ENCODE results near the gene SLC47A1. TPM values are rescaled to one million over a fixed set of nuclear protein-coding genes. Genes with fewer than 3 reads are reported as not detected.

Gene SLC47A1
- total RNA-seq, 1 donor from 2014 or later = 12.9 TPM

GRCh38 chr17:19541445-19541844 is 7.8 kb downstream of the SLC47A1 start:
- H3K36me3 ChIP-seq = no peaks in the 10 kb centered on the region
- no peak overlapping the region for H3K27ac ChIP-seq (replicated peaks)
- TF ChIP-seq, protein P1, sequence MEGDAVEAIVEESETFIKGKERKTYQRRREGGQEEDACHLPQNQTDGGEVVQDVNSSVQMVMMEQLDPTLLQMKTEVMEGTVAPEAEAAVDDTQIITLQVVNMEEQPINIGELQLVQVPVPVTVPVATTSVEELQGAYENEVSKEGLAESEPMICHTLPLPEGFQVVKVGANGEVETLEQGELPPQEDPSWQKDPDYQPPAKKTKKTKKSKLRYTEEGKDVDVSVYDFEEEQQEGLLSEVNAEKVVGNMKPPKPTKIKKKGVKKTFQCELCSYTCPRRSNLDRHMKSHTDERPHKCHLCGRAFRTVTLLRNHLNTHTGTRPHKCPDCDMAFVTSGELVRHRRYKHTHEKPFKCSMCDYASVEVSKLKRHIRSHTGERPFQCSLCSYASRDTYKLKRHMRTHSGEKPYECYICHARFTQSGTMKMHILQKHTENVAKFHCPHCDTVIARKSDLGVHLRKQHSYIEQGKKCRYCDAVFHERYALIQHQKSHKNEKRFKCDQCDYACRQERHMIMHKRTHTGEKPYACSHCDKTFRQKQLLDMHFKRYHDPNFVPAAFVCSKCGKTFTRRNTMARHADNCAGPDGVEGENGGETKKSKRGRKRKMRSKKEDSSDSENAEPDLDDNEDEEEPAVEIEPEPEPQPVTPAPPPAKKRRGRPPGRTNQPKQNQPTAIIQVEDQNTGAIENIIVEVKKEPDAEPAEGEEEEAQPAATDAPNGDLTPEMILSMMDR (IDR thresholded peaks at IDR 0.05; ENCODE audit: borderline replicate concordance) = no peak
- H3K4me3 ChIP-seq = no peak overlapping the region
- no peaks in the 10 kb centered on the region for H3K27me3 ChIP-seq (ENCODE audit: low read depth)
- intact Hi-C loops (cut with micrococcal nuclease) = no loop called here
- peaks cover 21% of the 10 kb centered on the region for H3K4me1 ChIP-seq
- no peaks in the 10 kb centered on the region for H3K9me3 ChIP-seq (replicated peaks)
- DNase-seq = no peak

GRCh38 chr17:19542247-19542646 is 8.6 kb downstream of the SLC47A1 start:
- TF ChIP-seq, protein P1 (IDR thresholded peaks at IDR 0.05; ENCODE audit: borderline replicate concordance) = no peak
- Histone ChIP-seq H3K4me1 (peaks cover 27% of the 10 kb centered on the region), H3K36me3 (no peaks in the 10 kb centered on the region), H3K27me3 (ENCODE audit: low read depth) (no peaks in the 10 kb centered on the region), H3K4me3 (no peak overlapping the region), H3K9me3 (replicated peaks) (no peaks in the 10 kb centered on the region), H3K27ac (replicated peaks) (no peak overlapping the region)
- intact Hi-C loops (cut with micrococcal nuclease) = no loop called here
- DNase-seq = no peak

GRCh38 chr17:19544366-19544765 is 10.7 kb downstream of the SLC47A1 start:
- Histone ChIP-seq H3K4me3 (no peak overlapping the region), H3K9me3 (replicated peaks) (no peaks in the 10 kb centered on the region), H3K27ac (replicated peaks) (no peak overlapping the region), H3K4me1 (peaks cover 11% of the 10 kb centered on the region), H3K36me3 (no peaks in the 10 kb centered on the region), H3K27me3 (ENCODE audit: low read depth) (no peaks in the 10 kb centered on the region)
- intact Hi-C loops (cut with micrococcal nuclease) = no loop called here
- TF ChIP-seq, protein P1 (IDR thresholded peaks at IDR 0.05; ENCODE audit: borderline replicate concordance) = no peak
- DNase-seq = no peak

DNA sequence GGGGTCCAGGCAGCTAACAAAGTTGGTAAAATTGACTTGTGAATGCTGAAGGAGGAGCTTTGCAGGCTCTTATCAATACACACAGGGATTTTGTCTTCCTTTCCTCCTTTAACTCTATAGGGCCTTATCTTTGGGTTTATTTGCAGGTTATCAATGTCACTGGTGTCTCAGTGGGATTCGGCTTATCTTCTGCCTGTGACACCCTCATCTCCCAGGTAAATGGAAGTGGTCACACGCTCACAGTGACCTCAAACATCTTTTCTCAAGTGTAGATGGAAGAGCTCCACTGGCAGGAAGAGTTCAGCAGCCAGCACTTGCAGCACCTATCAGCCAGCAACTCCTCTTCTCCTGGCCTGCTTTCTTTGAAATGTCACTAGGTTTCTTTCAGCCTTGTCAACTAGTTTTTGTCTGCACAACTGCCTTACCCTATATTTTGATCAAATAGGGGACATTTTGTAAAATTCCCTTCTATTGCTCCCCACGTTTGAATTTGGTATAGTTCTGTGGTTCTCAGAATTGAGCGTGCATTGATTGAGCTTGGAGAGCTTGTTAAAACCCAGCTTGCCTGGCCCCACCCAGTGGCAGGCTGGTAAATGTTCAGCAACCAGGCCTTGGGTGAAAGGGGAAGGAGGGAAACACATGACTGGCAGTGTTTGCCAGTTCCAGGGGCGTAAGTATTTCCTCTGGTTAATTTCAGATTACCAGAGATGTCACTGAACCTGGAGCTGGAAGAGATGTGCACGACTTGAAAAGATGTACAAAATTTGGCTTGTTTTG is 12.8 kb downstream of the SLC47A1 start:
- H3K9me3 ChIP-seq (replicated peaks) = no peaks in the 10 kb centered on the region
- peak overlapping the region; percentile 60 for H3K27ac ChIP-seq (replicated peaks)
- intact Hi-C loops (cut with micrococcal nuclease) = no loop called here
- H3K4me1 ChIP-seq = peaks cover 11% of the 10 kb centered on the region
- TF ChIP-seq, protein P1 (IDR thresholded peaks at IDR 0.05; ENCODE audit: borderline replicate concordance) = peak; percentile 48
- H3K4me3 ChIP-seq = no peak overlapping the region
- no peaks in the 10 kb centered on the region for H3K27me3 ChIP-seq (ENCODE audit: low read depth)
- peak; percentile 44 for DNase-seq
- no peaks in the 10 kb centered on the region for H3K36me3 ChIP-seq

DNA sequence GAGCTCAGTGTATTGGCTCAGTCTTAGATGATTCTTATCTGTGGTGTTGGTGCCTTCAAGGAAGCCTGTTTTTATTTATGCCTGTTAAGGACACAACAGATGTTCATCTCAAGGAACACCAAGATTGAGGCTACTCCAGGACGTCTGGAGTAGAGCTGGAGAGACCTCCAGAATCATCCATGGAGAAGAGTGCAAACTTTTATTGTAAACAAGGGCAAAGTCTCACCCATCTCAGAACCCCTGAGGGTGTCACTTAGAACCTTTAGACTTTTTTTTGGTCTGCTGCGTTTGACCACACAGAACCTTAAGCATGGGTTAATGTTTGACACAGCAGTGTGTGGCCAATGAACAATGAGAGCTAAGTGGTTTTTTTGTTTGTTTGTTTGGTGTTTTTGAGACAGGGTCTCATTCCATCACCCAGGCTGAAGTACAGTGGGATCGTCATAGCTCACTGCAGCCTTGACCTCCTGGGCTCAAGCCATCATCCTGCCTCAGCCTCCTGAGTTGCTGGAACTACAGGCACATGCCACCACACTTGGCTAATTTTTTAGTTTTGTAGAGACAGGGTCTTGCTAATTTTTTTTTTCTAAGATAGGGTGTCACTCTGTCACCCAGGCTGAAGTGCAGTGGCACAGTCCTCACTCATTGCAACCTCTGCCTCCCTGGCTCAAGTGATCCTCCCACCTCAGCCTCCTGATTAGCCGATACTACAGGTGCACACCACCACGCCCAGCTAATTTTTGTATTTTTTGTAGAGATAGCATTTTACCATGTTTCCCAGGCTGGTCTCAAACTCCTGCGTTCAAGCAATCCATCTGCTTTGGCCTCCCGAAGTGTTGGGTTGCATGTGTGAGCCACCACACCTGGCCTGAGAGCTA is 16.3 kb downstream of the SLC47A1 start:
- no peaks in the 10 kb centered on the region for H3K36me3 ChIP-seq
- H3K27ac ChIP-seq (replicated peaks) = no peak overlapping the region
- DNase-seq = no peak
- peaks cover 20% of the 10 kb centered on the region for H3K4me1 ChIP-seq
- no peak overlapping the region for H3K4me3 ChIP-seq
- TF ChIP-seq, protein P1 (IDR thresholded peaks at IDR 0.05; ENCODE audit: borderline replicate concordance) = no peak
- H3K9me3 ChIP-seq (replicated peaks) = no peaks in the 10 kb centered on the region
- intact Hi-C loops (cut with micrococcal nuclease) = no loop called here
- H3K27me3 ChIP-seq (ENCODE audit: low read depth) = no peaks in the 10 kb centered on the region
